ENCODE measurements around the gene KCTD20. TPM values are rescaled to one million over a fixed set of nuclear protein-coding genes. Genes with fewer than 3 reads are reported as not detected.
"Not testable (repeated sequence)": the region's sequence is repeated elsewhere in the genome, so short reads cannot be mapped to it uniquely, and the experiment has no call there.

KCTD20 gene
- total RNA-seq, 1 donor from 2014 or later: 21.9 TPM

DNA sequence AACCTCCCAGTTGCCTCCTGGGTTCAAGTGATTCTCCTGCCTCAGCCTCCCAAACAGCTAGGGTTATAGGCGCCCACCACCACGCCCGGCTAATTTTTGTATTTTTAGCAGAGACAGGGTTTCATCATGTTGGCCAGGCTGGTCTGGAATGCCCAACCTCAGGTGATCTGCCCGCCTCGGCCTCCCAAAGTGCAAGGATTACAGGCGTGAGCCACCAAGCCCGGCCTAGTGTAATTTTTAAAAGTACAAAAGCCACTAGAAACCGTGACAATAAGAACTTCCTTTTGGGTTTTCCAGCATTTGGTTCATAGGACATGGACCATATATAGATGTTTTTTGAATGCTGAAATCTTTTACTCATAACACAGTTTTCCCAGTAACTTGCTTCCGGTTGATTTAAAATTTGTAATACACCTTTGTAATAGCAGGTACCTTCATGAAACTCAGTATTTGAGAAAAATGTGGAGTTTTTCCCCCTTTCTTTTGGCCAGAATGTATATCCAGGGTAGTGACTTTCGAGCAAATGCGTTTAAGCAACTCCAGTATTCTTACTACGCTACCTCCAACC, 613 bp upstream of the KCTD20 start:
- intact Hi-C loops (cut with micrococcal nuclease): no loop called here
- no peak for ATAC-seq
- DNase-seq: no peak

DNA sequence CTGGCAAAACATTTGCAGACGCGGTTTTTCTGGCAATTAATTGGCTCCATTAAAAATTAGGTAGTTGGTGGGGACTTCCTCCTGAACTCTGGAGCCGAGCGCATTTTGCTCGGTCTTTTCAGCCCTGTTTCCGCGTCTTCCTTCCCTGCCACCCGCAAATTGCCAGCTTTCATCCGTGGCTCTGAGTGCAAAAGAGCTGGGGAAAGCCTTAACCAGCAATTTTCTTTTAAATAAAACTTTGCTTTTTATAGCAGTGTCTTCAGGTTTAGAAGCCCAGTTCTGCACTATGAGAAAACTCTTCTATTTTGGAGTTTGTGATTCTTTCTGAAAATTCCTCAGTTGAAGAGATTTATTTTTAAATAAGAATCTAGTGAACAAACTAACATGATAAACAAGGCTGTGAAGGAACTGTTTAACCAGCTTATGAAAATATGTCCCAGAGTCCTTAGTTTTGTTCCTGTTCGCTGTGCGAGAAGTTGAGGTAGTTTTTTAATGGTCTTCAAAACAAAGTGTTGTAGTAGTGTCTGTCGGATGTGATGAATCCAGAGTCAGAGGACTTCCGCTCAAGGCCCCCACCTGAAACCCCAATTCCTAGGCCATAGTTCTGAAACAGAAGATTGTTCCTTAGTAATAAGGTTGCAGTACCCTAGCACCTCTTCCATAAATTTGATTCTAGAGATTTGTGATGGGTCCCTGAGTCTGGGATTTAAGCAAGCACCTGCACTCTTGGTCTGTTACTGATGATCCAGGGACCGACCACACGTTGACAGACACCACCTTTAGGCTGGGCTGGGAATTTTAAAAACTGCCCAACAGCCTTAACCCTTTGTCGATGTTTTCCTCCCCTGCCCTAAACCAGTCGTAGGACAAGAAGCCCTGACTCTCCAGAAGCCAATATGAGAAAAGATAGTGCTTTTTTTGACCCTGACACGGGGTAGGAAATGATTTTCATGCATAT, 950 bp downstream of the KCTD20 start:
- DNase-seq (no peak), ATAC-seq (peak; percentile 3)
- intact Hi-C loops (cut with micrococcal nuclease): no loop called here

DNA sequence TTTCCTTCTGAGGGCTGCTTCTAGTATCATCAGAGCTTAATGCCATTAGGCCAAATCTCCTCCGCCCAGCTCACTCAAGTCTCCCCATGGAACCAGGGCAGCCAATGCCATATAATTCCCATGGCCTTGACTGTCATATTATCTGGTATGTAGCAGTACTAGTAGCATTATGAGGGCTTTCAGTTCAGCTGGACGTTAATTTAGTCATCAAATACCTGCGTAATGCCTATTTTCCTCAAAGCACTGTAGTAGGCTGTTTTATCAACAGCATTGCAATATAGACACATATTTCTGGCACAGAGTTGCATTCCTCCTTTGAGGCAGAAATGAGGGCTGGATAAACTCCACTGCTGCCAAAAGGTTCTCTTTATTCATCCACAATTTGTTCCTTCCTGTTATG, 1.7 kb downstream of the KCTD20 start:
- intact Hi-C loops (cut with micrococcal nuclease): no loop called here
- no peak for ATAC-seq

DNA sequence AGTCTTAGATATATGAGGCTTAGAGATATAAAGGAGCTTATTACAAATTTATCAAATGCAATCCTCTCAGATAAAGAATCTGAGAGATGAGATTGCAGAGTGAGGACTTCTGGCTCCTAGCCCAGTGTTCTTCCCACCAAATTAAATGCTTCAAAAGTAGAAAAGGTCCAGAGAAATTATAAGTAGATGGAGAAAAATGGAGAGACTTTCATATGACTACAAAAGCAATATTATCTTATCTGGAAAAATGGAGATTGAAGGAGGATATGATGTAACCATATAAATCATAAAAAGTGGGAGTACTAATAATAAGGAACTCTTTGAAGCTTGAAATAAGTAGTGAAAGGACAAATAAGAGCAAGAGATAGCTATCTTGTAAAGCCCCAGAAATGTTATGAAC, 2.8 kb downstream of the KCTD20 start:
- ATAC-seq (no peak), DNase-seq (no peak)
- intact Hi-C loops (cut with micrococcal nuclease): no loop called here

More for the DNA sequence above, 1.7 kb downstream of the KCTD20 start:
- DNase-seq: no peak

DNA sequence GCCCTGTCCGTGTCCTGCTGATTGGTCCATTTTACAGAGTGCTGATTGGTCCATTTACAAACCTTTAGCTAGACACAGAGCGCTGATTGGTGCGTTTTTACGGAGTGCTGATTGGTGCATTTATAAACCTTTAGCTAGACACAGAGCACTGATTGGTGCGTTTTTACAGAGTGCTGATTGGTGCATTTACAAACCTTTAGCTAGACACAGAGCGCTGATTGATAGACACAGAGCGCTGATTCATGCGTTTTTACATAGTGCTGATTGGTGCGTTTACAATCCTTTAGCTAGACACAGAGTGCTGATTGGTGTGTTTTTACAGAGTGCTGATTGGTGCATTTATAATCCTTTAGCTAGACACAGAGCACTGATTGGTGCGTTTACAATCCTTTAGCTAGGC, 6.4 kb downstream of the KCTD20 start:
- DNase-seq; intact Hi-C loops (cut with micrococcal nuclease); ATAC-seq: not testable (repeated sequence)

DNA sequence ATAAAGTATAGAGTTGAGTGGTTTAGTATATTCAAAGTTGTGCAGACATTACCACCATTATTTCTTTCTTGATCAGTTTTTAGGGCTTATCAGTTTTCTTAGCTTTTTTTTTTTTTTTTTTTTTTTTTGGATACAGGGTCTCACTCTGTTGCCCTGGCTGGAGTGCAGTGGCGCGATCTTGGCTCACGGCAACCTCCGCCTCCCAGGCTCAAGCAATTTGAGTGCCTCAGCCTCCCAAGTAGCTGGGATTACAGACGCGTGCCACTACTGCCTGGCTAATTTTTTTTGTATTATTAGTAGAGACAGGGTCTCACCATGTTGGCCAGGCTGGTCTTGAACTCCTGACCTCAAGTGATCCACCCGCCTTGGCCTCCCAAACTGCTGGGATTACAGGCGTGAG, 10.1 kb downstream of the KCTD20 start:
- intact Hi-C loops (cut with micrococcal nuclease); ATAC-seq; DNase-seq: not testable (repeated sequence)

DNA sequence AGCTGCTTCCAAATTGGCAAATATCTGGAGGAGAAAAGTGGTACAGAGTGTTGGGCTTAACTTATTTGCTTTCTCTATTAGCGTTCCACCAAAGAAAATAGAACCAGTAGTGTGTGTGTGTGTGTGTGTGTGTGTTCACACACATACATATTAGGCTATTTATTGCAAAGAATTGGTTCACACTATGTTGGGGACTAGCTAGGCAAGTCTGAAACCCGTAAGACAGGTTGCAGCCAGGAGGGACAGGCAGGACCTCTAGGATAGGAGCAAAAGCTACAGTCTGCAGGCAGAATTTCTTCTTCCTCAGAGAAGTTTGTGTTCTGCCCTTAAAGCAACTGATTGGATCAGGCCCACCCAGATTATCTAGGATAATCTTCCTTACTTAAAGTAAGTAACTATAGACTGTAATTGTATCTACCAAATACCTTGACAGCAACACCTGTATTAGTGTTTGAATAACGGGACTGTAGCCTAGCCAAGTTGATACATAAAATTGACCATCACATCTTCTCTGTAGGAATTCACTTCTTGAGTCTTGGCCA, 12.8 kb downstream of the KCTD20 start:
- no peak for ATAC-seq
- DNase-seq: no peak
- intact Hi-C loops (cut with micrococcal nuclease): no loop called here

DNA sequence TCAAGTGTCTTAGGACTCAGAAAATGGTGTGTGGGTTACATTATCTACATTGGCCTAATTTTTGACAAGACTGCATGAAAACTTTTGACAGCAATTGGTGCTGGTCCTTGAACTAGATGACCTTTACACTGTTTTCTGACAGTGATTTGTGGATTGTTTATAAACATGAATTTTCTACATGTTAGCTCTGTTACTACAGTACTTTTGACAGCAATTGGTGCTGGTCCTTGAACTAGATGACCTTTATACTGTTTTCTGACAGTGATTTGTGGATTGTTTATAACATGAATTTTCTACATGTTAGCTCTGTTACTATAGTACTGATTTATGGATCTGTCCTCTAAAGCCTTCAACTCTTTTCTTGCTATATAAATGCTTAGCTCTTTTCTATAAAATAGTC, 16.7 kb downstream of the KCTD20 start:
- DNase-seq (no peak), ATAC-seq (no peak)
- intact Hi-C loops (cut with micrococcal nuclease): no loop called here

DNA sequence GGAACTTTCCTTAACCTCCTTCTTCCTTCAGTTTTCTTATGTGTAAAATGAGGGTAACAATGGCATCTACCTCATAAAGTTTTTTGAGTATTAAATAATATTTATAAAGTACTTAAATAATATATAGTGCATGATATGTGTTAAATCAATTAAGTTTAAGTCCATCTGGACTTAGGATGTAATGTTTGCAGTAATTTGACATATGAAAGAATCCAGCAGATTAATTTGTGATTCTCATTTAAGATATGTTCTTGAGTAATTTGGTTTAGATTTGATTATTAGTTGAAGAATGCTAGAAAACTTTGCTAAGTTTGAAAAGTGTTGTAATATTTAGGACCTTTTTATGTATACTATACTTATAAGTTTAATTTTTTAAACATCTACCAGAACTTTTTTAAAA, 18.1 kb downstream of the KCTD20 start:
- intact Hi-C loops (cut with micrococcal nuclease): no loop called here
- ATAC-seq (no peak), DNase-seq (no peak)

DNA sequence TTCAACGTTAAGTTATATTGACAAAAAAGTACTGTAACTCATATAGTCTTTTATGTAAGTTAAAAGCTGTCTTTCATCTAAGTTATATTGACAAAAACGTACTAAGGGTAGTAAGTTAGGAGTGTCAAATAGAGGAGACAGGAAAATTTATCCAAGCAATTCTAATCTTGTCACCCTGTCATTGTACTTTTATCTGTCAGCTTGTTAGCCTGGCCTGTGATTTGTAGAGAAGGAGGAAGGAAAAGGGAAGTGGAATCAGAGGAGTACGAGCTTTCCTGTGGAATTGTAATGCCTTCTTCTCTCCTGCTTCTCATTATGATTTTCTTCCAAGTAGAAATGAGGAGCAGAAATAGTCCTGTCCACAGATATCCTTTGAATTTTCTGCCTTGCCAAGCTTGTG, 18.8 kb downstream of the KCTD20 start:
- DNase-seq: no peak
- intact Hi-C loops (cut with micrococcal nuclease): no loop called here
- ATAC-seq: peak; percentile 32

DNA sequence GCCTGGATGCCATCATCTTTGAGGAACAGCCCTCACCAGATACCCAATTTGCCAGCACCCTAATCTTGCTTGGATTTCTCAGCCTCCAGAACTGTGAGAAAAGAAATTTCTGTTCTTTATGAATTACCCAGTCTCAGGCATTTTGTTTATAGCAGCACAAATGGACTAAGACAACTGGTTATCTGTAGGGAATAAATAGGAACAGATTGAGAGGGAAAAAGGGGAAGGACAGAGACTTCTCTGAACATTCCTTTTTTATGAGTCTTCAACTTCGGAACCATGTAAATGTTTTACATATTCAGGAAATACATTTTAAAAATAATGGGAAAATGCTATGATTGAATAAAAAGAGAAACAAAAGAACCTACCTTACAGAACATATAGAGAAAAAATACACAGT, 20.9 kb downstream of the KCTD20 start:
- no peak for ATAC-seq
- no peak for DNase-seq
- intact Hi-C loops (cut with micrococcal nuclease): no loop called here

DNA sequence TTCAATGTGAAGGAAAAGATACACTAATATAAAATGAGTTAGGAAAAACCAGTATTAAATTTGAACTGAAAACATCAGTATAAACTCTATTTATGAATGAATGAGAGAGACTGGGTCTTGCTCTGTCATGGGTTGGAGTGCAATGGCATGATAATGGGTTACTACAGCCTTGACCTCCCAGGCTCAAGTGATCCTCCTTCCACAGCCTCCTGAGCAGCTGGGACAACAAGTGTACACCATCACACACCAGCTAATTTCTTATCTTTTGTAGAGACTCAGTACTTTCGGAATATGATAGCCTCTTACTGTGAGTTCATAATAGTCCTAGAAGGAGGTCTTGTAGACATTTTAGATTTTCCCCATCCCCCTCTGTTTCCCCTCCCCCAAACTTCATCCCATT, 21.4 kb downstream of the KCTD20 start:
- ATAC-seq: no peak
- no peak for DNase-seq
- intact Hi-C loops (cut with micrococcal nuclease): no loop called here

DNA sequence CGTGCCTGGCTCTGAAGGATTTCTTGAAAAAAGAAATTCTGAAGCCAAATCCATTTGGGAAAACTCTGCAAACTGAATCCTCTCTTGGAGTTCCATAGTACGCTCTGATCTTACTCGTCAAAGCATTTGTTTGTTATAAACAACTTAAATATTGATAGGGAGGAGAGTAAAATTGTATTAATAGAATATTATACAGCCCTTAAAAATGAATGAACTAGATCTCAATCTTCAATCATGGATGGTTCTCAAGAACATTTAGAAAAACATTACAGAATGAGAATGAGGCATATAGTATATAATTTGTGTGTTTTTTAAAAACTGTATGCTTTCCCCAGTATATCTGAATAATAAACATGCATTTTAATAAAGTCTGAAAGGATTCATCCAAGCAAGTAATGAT, 24.8 kb downstream of the KCTD20 start:
- intact Hi-C loops (cut with micrococcal nuclease): no loop called here
- ATAC-seq (no peak), DNase-seq (no peak)

DNA sequence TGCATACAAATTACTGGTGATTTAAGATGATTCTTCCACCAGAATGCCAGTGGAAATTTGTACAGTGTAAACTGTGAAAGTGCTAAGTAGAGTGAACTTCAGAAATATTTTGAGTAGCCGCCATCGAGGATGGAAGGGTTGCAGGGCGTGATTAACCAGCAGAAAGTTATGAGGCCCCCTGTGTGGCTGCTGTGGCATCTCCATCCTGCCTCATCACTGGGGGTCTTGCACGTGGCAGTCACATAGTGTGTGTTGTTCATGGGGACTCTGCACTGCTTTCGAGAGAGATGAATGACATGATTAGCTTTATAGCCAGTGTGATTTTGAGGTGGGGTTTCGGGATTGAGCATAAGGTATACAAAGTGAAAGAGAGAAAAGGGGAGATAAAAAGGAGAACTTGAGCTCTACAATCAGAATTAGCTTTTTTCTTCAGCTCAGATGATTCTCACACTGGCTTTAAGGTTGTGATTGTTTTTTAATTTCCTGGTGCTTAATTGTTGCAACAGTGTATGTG, 26.4 kb downstream of the KCTD20 start:
- intact Hi-C loops (cut with micrococcal nuclease): no loop called here

DNA sequence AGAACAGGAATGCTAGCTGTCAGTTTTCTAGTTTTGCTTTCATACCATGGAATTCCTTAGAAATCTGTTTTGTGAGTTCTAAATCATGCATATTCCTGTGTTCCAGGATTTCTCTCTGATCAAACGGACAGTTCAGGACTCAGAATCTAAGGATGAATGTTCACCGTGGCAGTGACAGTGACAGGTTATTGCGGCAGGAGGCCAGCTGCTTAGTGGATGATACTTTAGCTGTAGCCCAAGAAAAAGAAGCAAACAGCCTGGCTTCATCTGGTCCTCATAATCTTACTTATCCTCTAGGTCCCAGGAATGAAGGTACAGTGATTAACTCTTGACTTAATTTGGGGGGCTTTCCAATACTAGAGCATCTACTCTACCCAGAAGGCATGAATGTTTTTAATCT, 27.1 kb downstream of the KCTD20 start:
- DNase-seq (no peak), ATAC-seq (no peak)
- intact Hi-C loops (cut with micrococcal nuclease): no loop called here

More for the DNA sequence above, 26.4 kb downstream of the KCTD20 start:
- DNase-seq (no peak), ATAC-seq (no peak)

DNA sequence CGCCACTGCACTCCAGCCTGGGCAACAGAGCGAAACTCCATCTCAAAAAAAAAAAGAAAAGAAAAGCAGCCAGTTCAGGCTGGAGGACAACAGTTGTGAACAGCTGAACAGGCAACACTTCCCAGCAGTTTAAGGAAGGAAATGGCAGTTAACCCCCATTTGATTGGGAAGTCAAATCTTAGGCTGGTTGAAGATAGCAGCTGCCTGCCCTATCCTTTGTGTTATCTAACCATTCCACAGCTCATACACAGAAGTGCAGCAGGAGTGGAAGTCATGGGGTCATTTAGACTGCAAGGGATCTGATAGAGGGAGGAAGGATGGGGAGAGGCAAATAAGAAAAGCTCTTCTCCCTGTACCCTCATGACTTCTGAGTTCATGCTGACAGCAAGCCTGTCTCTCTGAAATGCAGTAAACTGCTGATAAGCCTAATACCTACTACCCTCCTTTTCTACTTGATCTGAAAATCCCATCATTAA, 35.3 kb downstream of the KCTD20 start:
- no peak for DNase-seq
- ATAC-seq: no peak
- intact Hi-C loops (cut with micrococcal nuclease): no loop called here

DNA sequence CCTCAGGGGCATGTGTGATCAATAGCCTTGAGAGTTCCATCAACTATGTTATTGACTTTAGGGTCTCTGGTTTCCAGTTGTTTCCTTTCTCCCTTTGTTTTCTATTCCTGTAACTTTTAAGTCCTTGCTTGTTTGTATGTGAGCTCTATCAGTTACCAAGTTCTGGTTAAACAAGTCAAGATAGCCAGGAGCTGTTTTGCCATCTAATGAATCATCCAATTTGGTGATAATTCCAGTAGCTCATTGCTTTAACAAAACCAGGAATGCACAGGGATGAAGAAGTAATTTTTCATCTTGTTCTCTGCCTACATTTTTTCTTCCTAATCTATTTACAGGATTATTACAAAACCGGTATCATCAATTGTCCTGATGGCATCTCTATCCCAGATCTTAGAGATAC, 36.5 kb downstream of the KCTD20 start:
- ATAC-seq: no peak
- DNase-seq: no peak

DNA sequence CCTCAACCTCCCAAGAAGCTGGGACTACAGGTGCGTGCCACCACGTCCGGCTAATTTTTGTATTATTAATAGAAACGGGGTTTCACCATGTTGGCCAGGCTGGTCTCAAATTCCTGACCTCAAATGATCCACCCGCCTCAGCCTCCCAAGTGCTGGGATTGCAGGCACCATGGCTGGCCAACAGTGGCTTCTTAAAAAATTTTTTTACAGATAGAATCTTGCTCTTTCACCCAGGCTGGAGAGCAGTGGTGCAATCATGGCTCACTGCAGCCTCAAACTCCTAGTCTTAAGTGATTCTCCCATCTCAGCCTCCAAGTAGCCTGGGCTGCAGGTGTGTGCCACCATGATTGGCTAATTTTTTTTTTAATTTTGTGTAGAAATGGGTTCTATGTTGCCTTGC, 40.5 kb downstream of the KCTD20 start:
- ATAC-seq; DNase-seq; intact Hi-C loops (cut with micrococcal nuclease): not testable (repeated sequence)

More for the DNA sequence above, 36.5 kb downstream of the KCTD20 start:
- intact Hi-C loops (cut with micrococcal nuclease): no loop called here

DNA sequence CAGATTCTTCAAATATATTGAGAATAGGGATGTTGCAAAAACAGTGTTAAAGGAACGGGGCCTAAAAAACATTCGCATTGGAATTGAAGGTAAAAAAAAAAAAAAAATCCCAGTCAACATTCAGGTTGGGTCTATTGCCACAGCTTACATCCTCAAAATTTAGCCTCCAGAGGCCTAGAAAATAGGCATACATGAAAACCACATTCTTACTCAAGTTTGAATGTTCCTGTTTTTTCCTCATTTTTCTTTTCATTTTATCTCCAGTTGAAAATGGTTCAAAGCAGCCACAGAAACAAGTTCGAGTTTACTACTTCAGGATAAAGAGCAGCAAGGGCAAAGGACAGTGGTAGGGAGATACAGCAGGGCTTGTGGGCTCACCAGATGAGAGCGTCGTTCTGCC, 41.9 kb downstream of the KCTD20 start:
- DNase-seq (no peak), ATAC-seq (no peak)
- intact Hi-C loops (cut with micrococcal nuclease): no loop called here

DNA sequence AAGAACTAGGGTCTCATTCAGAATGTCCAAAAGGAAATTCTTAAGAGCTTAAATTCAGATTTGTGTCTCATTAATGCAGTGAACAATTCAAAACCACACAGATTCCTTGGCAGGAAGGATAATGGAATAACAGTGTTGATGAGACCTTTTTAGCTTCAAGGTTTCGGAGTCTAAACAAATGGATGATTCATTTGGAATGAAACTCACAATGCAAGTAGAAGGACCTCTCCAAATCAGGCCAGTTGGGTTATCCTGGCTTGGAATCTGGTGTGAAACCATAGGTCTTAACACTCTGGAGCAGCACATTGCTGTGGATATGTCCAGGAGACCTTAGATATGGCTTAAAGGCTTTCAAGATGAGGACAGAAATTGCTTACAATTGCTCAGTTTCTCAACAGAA, 44.9 kb downstream of the KCTD20 start:
- no peak for ATAC-seq
- intact Hi-C loops (cut with micrococcal nuclease): no loop called here
- no peak for DNase-seq

Data from left ventricle myocardium superior (tissue), 1 donor.